Lung (tissue), 12 donors: ENCODE results near the gene SEMA4F. TPM values are rescaled to one million over a fixed set of nuclear protein-coding genes. Genes with fewer than 3 reads are reported as not detected.

Experiments used
- ATAC-seq: fragments of 200-7000 bp; cut with Tn5 transposase; one replicate; pipeline ENCODE4 v1.9.1; 2020; ENCODE audit warnings: moderate number of reproducible peaks; ENCODE audit not compliant: insufficient read depth, low FRiP score
- DNase-seq, 3 donors: peaks; one replicate each; pipeline ENCODE4 v3.0.0-alpha.2; 2013 to 2017
- H3K27ac ChIP-seq, 2 donors: one replicate each; pipeline ENCODE4 v1.5.1; 2013; ENCODE audit warnings: mild to moderate bottlenecking in 2 of 2, moderate library complexity in 2 of 2, control low read depth in 1 of 2, inconsistent platforms in 1 of 2, low read depth in 1 of 2, low read length in 1 of 2
- H3K27me3 ChIP-seq, 3 donors: one replicate each; pipeline ENCODE4 v1.5.1; 2013; ENCODE audit warnings: low read length in 2 of 3; ENCODE audit not compliant: control insufficient read depth in 3 of 3, insufficient read depth in 3 of 3
- H3K36me3 ChIP-seq, 4 donors: one replicate each; pipeline ENCODE4 v1.5.1; 2013; ENCODE audit warnings: low read length in 4 of 4, mild to moderate bottlenecking in 1 of 4, moderate library complexity in 1 of 4; ENCODE audit not compliant: control insufficient read depth in 4 of 4, insufficient read depth in 4 of 4
- H3K4me1 ChIP-seq, 5 donors: one replicate each; pipeline ENCODE4 v1.5.1; 2013; ENCODE audit warnings: low read length in 5 of 5, mild to moderate bottlenecking in 2 of 5, moderate library complexity in 1 of 5; ENCODE audit not compliant: control insufficient read depth in 5 of 5, insufficient read depth in 5 of 5
- H3K4me3 ChIP-seq: one replicate; pipeline ENCODE4 v1.5.1; 2013; ENCODE audit warnings: mild to moderate bottlenecking, control low read depth, moderate library complexity
- H3K9ac ChIP-seq, 2 donors: one replicate each; pipeline ENCODE4 v1.5.1; 2013; ENCODE audit warnings: low read length in 2 of 2, control low read depth in 1 of 2; ENCODE audit not compliant: insufficient read depth in 1 of 2
- H3K9me3 ChIP-seq, 4 donors: one replicate each; pipeline ENCODE4 v1.5.1; 2013; ENCODE audit warnings: low read length in 3 of 4, mild to moderate bottlenecking in 1 of 4, moderate library complexity in 1 of 4; ENCODE audit not compliant: control insufficient read depth in 4 of 4, insufficient read depth in 3 of 4
- CTCF ChIP-seq: IDR thresholded peaks from 2 replicates; pipeline ENCODE4 v1.5.1; 2012; ENCODE audit warnings: mild to moderate bottlenecking; ENCODE audit errors: control extremely low read depth, extremely low read depth
- WGBS, 2 donors: extraction: QIAGEN DNeasy Blood & Tissue Kit; methylation state at CpG; one replicate each; pipeline ENCODE4 v1.1.7; 2013; 5-methylcytosine and 5-hydroxymethylcytosine counted together
- polyA plus RNA-seq, 2 donors: library from polyadenylated mRNA; stranded (reverse); fragments of 200-250 nt; gene quantifications; one replicate each; pipeline ENCODE4 v1.2.1, GENCODE V29; 2013
- total RNA-seq, 2 donors: library from RNA; depleted of rRNA in 1 of 2; stranded (reverse); fragments of >200 nt in 1 of 2; gene quantifications; one replicate each; pipeline ENCODE4 v1.2.1, GENCODE V29; 2014 to 2021
- donor health status: control.
- donor health status: control.
- donor health status: Bipolar disorder and iron deficiency.
- donor health status: healthy.
- donor health status: DM: yes; HTN: yes; CAD: no.

SEMA4F gene
- total and polyA plus RNA-seq, 4 donors = 3.0 to 9.6 (median 4.2) TPM

- Histone ChIP-seq H3K9ac (no peak overlapping the region), H3K9me3 (no peaks in the 10 kb centered on the region), H3K27me3 (peaks cover 0 to 26% (median 0%) of the 10 kb centered on the region in 3 donors), H3K4me1 (no peaks in the 10 kb centered on the region), H3K27ac (no peak overlapping the region), H3K4me3 (no peak overlapping the region), H3K36me3 (no peaks in the 10 kb centered on the region)
- TF ChIP-seq CTCF = no peak
- ATAC-seq = no peak
- WGBS, 2 donors = 92 to 94% methylated on average over 2 of the region's 2 CpGs
- DNase-seq = no peak
These were observed 42.8 kb downstream of the SEMA4F start for GRCh38 chr2:74696829-74697228.

- H3K4me3 ChIP-seq = no peak overlapping the region
- no peak for DNase-seq
- peaks cover 0 to 28% (median 0%) of the 10 kb centered on the region in 3 donors for H3K27me3 ChIP-seq
- TF ChIP-seq CTCF = no peak
- ATAC-seq = no peak
- 70 to 87% methylated on average over 2 of the region's 2 CpGs for WGBS, 2 donors
- no peaks in the 10 kb centered on the region for H3K36me3 ChIP-seq
- no peaks in the 10 kb centered on the region for H3K4me1 ChIP-seq
- H3K9me3 ChIP-seq = no peaks in the 10 kb centered on the region
- no peak overlapping the region for H3K27ac ChIP-seq
- H3K9ac ChIP-seq = no peak overlapping the region
These were observed 46.8 kb downstream of the SEMA4F start for GRCh38 chr2:74700643-74701372.

GRCh38 chr2:74702001-74702715, 48.1 kb downstream of the SEMA4F start:
- Histone ChIP-seq H3K9me3 (no peaks in the 10 kb centered on the region), H3K27ac (no peak overlapping the region), H3K9ac (no peak overlapping the region), H3K4me1 (no peaks in the 10 kb centered on the region), H3K36me3 (no peaks in the 10 kb centered on the region), H3K27me3 (peaks cover 0 to 28% (median 0%) of the 10 kb centered on the region in 3 donors), H3K4me3 (no peak overlapping the region)
- no peak for DNase-seq
- no peak for ATAC-seq
- 81 to 84% methylated on average over 4 of the region's 4 CpGs for WGBS, 2 donors
- TF ChIP-seq CTCF = no peak
